Peyer's patch (tissue), 4 donors: ENCODE data around the gene ABCA13.

Experiments used
- POLR2A ChIP-seq, 2 donors: fragments of 450-650 bp; IDR thresholded peaks; one replicate each; pipeline ENCODE4 v1.5.1; 2017; ENCODE audit warnings: antibody characterized with exemption in 2 of 2, mild to moderate bottlenecking in 2 of 2, moderate library complexity in 2 of 2
- TF ChIP-seq, protein P1 (sequence below), 6 experiments: fragments of 450-650 bp in 4 of 6; fragments of 200-600 bp in 2 of 6; sonication (generic) in 1 of 6; IDR thresholded peaks; one replicate each; pipeline ENCODE4 v1.5.1; 2017 to 2019; ENCODE audit warnings: antibody characterized with exemption in 6 of 6, mild to moderate bottlenecking in 3 of 6, moderate library complexity in 1 of 6

DNA sequence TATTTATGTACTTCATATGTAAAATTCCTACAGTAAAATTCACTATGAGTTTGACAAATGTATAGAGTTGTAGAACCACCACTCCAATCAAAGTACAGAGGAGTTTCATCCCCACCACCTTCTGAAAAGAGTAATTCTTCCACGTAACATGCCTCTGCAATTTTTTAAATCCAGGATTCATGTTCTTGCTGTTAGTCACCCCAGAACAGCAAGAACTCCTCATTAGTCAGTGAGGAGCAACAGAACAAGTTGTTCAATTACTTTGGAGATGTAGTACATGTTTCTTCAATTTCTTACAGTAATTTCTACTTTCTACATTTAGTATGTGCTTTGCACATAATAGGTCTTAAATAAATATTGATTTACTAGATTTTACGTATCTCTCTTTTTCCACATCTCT, 248.1 kb downstream of the ABCA13 start:
- TF ChIP-seq, protein P1, sequence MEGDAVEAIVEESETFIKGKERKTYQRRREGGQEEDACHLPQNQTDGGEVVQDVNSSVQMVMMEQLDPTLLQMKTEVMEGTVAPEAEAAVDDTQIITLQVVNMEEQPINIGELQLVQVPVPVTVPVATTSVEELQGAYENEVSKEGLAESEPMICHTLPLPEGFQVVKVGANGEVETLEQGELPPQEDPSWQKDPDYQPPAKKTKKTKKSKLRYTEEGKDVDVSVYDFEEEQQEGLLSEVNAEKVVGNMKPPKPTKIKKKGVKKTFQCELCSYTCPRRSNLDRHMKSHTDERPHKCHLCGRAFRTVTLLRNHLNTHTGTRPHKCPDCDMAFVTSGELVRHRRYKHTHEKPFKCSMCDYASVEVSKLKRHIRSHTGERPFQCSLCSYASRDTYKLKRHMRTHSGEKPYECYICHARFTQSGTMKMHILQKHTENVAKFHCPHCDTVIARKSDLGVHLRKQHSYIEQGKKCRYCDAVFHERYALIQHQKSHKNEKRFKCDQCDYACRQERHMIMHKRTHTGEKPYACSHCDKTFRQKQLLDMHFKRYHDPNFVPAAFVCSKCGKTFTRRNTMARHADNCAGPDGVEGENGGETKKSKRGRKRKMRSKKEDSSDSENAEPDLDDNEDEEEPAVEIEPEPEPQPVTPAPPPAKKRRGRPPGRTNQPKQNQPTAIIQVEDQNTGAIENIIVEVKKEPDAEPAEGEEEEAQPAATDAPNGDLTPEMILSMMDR (IDR thresholded peaks at IDR 0.05) = no peak
- no peak for TF ChIP-seq POLR2A (IDR thresholded peaks at IDR 0.05)
